Caco-2 (cell line): ENCODE results near the gene LIMS1. TPM values are rescaled to one million over a fixed set of nuclear protein-coding genes. Genes with fewer than 3 reads are reported as not detected.

Experiments
- BruUV-seq: library from RNA; stranded (reverse); fragments of 400-500 nt; replicated peaks from 2 replicates; lab custom pipeline; 2021; lab: Mats Ljungman, UMichigan
- CTCF ChIA-PET: fragments of 300-600 bp; sonication (Branson Sonifier 250); formaldehyde crosslinking; loops from one replicate; lab custom pipeline; 2022; ENCODE audit warnings: antibody characterized with exemption; lab: Charles Lee
- POLR2A ChIA-PET: fragments of 300-600 bp; sonication (Branson Sonifier 250); formaldehyde crosslinking; loops from one replicate; lab custom pipeline; 2022; ENCODE audit warnings: antibody characterized with exemption; lab: Charles Lee
- DNase-seq, 2 experiments: peaks; one replicate each; pipeline versions ENCODE4 v3.0.0 to v3.0.0-alpha.2; 2020 to 2022
- H3K27me3 ChIP-seq: replicated peaks from 2 replicates; pipeline ENCODE4 v1.6.0; 2011; ENCODE audit warnings: low read length; ENCODE audit not compliant: control insufficient read depth, insufficient read depth
- H3K36me3 ChIP-seq: 2 replicates; pipeline ENCODE4 v1.5.1; 2011; ENCODE audit warnings: low read length; ENCODE audit not compliant: control insufficient read depth, insufficient read depth
- H3K4me1 ChIP-seq: fragments of 250-450 bp; sonication (Bioruptor Pico); 2 replicates; pipeline ENCODE4 v1.5.1; 2020; ENCODE audit warnings: mild to moderate bottlenecking
- H3K4me3 ChIP-seq: 2 replicates; pipeline ENCODE4 v1.5.1; 2011; ENCODE audit warnings: low read depth, mild to moderate bottlenecking, control low read depth, low read length
- H3K9me3 ChIP-seq: fragments of 250-450 bp; sonication (Bioruptor Pico); 2 replicates; pipeline ENCODE4 v1.5.1; 2020; ENCODE audit warnings: mild to moderate bottlenecking, moderate library complexity
- H3K27ac Mint-ChIP-seq: one replicate; pipeline ENCODE4 v1.8.0; 2022; ENCODE audit warnings: mixed read lengths; ENCODE audit not compliant: unreplicated experiment
- H3K27me3 Mint-ChIP-seq: one replicate; pipeline ENCODE4 v1.8.0; 2022; ENCODE audit warnings: mixed read lengths; ENCODE audit not compliant: insufficient read depth, unreplicated experiment
- H3K36me3 Mint-ChIP-seq: one replicate; pipeline ENCODE4 v1.8.0; 2022; ENCODE audit warnings: mild to moderate bottlenecking, mixed read lengths; ENCODE audit not compliant: insufficient read depth, unreplicated experiment
- H3K4me1 Mint-ChIP-seq: one replicate; pipeline ENCODE4 v1.8.0; 2022; ENCODE audit warnings: low read depth, mixed read lengths; ENCODE audit not compliant: unreplicated experiment
- H3K4me3 Mint-ChIP-seq: one replicate; pipeline ENCODE4 v1.8.0; 2022; ENCODE audit warnings: mild to moderate bottlenecking, moderate library complexity, mixed read lengths; ENCODE audit not compliant: unreplicated experiment
- H3K9me3 Mint-ChIP-seq: one replicate; pipeline ENCODE4 v1.8.0; 2022; ENCODE audit warnings: mixed read lengths; ENCODE audit not compliant: unreplicated experiment
- intact Hi-C: fragments of 100-400 bp; cut with micrococcal nuclease; formaldehyde crosslinking; loops from one replicate; pipeline ENCODE4 v1.10.0; 2022; ENCODE audit not compliant: unreplicated experiment
- total RNA-seq: library from RNA; stranded (reverse); gene quantifications from 2 replicates; pipeline ENCODE4 v1.2.3, GENCODE V29; 2022
- TF ChIP-seq, protein P1 (sequence below), 2 experiments: fragments of 200-600 bp in 1 of 2; IDR thresholded peaks; 1 replicate in 1 of 2; 2 replicates in 1 of 2; pipeline versions ENCODE4 v1.5.1 to v1.8.0; 2011 to 2022; ENCODE audit warnings: antibody characterized with exemption in 1 of 2, control low read depth in 1 of 2, inconsistent platforms in 1 of 2, low read depth in 1 of 2, low read length in 1 of 2, mild to moderate bottlenecking in 1 of 2, moderate library complexity in 1 of 2; ENCODE audit not compliant: insufficient read depth in 1 of 2, severe bottlenecking in 1 of 2, unreplicated experiment in 1 of 2

Gene LIMS1
- total RNA-seq, 1 experiment from 2014 or later: 75.2 TPM

GRCh38 chr2:108611021-108611420 is 76.8 kb downstream of the LIMS1 start:
- Histone ChIP-seq H3K4me3 (no peak overlapping the region), H3K36me3 (no peaks in the 10 kb centered on the region), H3K4me1 (peaks cover 6% of the 10 kb centered on the region; the same call in 1 of the 2 replicates), H3K9me3 (no peaks in the 10 kb centered on the region), H3K27me3 (no peaks in the 10 kb centered on the region)
- H3K27ac Mint-ChIP-seq: no peak overlapping the region
- DNase-seq: no peak
- H3K27me3 Mint-ChIP-seq: no peaks in the 10 kb centered on the region
- POLR2A ChIA-PET: no interaction called here
- TF ChIP-seq, protein P1, sequence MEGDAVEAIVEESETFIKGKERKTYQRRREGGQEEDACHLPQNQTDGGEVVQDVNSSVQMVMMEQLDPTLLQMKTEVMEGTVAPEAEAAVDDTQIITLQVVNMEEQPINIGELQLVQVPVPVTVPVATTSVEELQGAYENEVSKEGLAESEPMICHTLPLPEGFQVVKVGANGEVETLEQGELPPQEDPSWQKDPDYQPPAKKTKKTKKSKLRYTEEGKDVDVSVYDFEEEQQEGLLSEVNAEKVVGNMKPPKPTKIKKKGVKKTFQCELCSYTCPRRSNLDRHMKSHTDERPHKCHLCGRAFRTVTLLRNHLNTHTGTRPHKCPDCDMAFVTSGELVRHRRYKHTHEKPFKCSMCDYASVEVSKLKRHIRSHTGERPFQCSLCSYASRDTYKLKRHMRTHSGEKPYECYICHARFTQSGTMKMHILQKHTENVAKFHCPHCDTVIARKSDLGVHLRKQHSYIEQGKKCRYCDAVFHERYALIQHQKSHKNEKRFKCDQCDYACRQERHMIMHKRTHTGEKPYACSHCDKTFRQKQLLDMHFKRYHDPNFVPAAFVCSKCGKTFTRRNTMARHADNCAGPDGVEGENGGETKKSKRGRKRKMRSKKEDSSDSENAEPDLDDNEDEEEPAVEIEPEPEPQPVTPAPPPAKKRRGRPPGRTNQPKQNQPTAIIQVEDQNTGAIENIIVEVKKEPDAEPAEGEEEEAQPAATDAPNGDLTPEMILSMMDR (IDR thresholded peaks at IDR 0.05; ENCODE audit: insufficient read depth in 1 of 2, low read depth in 1 of 2, low read length in 1 of 2, severe bottlenecking in 1 of 2, unreplicated experiment in 1 of 2): no peak
- CTCF ChIA-PET: interaction anchor here (0.9 kb wide), 1 partner anchor 25 kb away, joined by 4 read pairs; no protein-coding TSS in a partner anchor
- intact Hi-C loops: no loop called here
- BruUV-seq: no TSS peak
- H3K4me1 Mint-ChIP-seq: peaks cover 18% of the 10 kb centered on the region
- peaks cover 11% of the 10 kb centered on the region for H3K36me3 Mint-ChIP-seq
- no peak overlapping the region for H3K4me3 Mint-ChIP-seq
- H3K9me3 Mint-ChIP-seq: no peaks in the 10 kb centered on the region

- no peaks in the 10 kb centered on the region for H3K9me3 Mint-ChIP-seq
- no peaks in the 10 kb centered on the region for H3K27me3 ChIP-seq
- BruUV-seq: no TSS peak
- H3K4me3 Mint-ChIP-seq: no peak overlapping the region
- no peaks in the 10 kb centered on the region for H3K36me3 ChIP-seq
- peaks cover 11% of the 10 kb centered on the region for H3K36me3 Mint-ChIP-seq
- no peaks in the 10 kb centered on the region for H3K27me3 Mint-ChIP-seq
- peaks cover 9% of the 10 kb centered on the region; the same call in 1 of the 2 replicates for H3K4me1 ChIP-seq
- peaks cover 18% of the 10 kb centered on the region for H3K4me1 Mint-ChIP-seq
- H3K9me3 ChIP-seq: no peaks in the 10 kb centered on the region
- no peak overlapping the region for H3K27ac Mint-ChIP-seq
- POLR2A ChIA-PET: no interaction called here
- CTCF ChIA-PET: no interaction called here
- TF ChIP-seq, protein P1 (IDR thresholded peaks at IDR 0.05; ENCODE audit: insufficient read depth in 1 of 2, low read depth in 1 of 2, low read length in 1 of 2, severe bottlenecking in 1 of 2, unreplicated experiment in 1 of 2): no peak
- intact Hi-C loops: no loop called here
- no peak for DNase-seq
- H3K4me3 ChIP-seq: no peak overlapping the region
Measured at GRCh38 chr2:108612153-108612513, 77.9 kb downstream of the LIMS1 start.

- Histone ChIP-seq H3K4me3 (no peak overlapping the region), H3K4me1 (peaks cover 12% of the 10 kb centered on the region; the same call in 1 of the 2 replicates), H3K27me3 (no peaks in the 10 kb centered on the region), H3K36me3 (no peaks in the 10 kb centered on the region), H3K9me3 (no peaks in the 10 kb centered on the region)
- DNase-seq: no peak
- H3K4me1 Mint-ChIP-seq: peaks cover 23% of the 10 kb centered on the region
- ChIA-PET CTCF (no interaction called here), POLR2A (no interaction called here)
- intact Hi-C loops: no loop called here
- H3K4me3 Mint-ChIP-seq: no peak overlapping the region
- no peaks in the 10 kb centered on the region for H3K27me3 Mint-ChIP-seq
- no peaks in the 10 kb centered on the region for H3K9me3 Mint-ChIP-seq
- TF ChIP-seq, protein P1 (IDR thresholded peaks at IDR 0.05; ENCODE audit: insufficient read depth in 1 of 2, low read depth in 1 of 2, low read length in 1 of 2, severe bottlenecking in 1 of 2, unreplicated experiment in 1 of 2): no peak
- peaks cover 15% of the 10 kb centered on the region for H3K36me3 Mint-ChIP-seq
- H3K27ac Mint-ChIP-seq: no peak overlapping the region
- BruUV-seq: no TSS peak
Measured at GRCh38 chr2:108612514-108613183, 78.4 kb downstream of the LIMS1 start.
